ENCODE measurements around the gene WFDC12.
"Not testable (repeated sequence)": the region's sequence is repeated elsewhere in the genome, so short reads cannot be mapped to it uniquely, and the experiment has no call there.

The WFDC12 gene

GRCh38 chr20:45124365-45124764 is at the start of gene WFDC12:
WFDC12 (minus strand) TSS chr20:45124465; CDS start chr20:45124447, 18 bp downstream.
- DNase-seq (ENCODE audit: insufficient read length, low spot score) (no peak), FAIRE-seq (peak; percentile 65)

DNA sequence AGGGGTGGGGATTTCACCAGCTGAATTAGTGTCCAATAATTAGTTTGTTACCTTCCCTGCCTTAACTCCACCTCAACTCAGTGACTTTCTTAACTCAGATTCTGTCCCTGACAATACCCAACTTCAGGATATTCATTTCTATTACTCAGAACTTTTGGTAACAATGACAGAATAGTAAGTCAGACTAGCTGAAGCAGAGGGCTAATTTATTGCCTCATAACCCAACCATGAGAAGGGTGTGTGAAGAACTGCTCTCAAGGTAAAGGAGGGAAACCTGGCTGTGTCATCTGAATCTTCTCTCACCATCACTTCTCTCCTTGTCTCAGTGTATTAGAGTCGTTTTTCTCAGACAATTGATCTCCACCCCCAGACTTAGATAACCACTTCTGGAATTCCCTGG is 49.3 kb upstream of the WFDC12 start:
- peak; percentile 67 for FAIRE-seq

GRCh38 chr20:45164906-45165305 is 40.6 kb upstream of the WFDC12 start:
- no peak for FAIRE-seq
- no peak for DNase-seq (ENCODE audit: insufficient read length, low spot score)

More for the DNA sequence above, 49.3 kb upstream of the WFDC12 start:
- DNase-seq (ENCODE audit: insufficient read length, low spot score): no peak

DNA sequence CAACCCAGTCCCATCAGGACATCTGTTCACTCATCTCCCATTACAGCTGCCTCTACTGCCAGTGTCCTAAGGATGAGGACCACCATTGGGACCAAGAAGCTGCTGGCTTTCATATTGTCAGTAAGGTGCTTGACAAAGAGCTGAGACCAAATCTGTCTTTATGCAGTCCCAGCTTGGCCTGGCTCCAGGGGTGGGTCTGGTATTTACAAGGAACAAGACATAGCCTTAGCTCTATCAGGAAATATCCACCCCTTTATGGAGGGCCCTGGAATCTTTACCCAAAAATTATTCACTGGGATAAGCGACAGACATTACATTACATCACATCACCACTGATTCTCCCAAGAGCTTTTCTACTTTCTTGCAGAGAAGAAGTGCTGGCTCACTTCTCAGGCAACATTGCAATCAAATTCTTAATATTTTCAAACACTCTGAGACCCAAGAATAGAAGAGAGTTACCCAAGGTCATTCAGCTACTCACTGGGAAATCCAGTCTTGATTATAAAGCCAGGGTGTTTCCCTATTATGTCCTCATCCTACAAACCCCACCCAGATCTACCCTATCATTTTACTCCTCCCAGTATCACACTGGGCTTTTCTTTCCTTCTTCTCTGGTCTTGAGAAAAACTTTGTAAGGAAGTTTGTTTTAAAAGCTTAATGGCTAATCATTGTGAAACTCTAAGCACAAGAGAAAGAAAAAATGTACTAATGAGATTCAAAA is 39.0 kb upstream of the WFDC12 start:
- no peak for DNase-seq (ENCODE audit: insufficient read length, low spot score)
- no peak for FAIRE-seq

- DNase-seq (ENCODE audit: insufficient read length, low spot score) (no peak), FAIRE-seq (peak; percentile 91)
These were observed 33.7 kb upstream of the WFDC12 start for GRCh38 chr20:45157962-45158361.

DNA sequence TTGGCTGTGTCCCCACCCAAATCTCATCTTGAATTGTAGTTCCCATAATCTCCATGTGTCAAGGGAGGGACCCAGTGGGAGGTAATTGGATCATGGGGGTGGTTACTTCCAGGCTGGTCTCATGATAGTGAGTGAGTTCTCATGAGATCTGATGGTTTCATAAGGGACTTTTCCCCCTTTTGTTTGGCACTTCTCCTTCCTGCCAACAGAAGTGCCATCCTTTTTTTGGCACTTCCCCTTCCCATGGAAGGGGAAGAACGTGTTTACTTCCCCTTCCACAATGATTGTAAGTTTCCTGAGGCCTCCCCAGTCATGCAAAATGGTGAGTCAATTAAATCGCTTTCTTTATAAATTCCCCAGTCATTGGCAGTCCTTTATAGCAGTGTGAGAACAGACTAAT is 32.4 kb upstream of the WFDC12 start:
- FAIRE-seq: peak; percentile 58

DNA sequence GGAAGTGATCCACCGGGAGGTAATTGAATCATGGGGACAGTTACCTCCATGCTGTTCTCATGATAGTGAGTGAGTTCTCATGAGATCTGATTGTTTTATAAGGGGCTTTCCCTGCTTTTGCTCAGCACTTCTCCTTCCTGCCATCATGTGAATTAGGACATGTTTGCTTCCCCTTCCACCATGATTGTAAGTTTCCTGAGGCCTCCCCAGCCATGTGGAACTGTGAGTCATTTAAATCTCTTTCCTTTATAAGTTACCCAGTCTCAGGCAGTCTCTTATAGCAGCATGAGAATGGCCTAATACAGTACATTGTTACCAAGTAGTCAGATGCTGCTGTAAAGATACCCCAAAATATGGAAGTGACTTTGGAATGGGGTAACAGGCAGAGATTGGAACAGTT is 30.5 kb upstream of the WFDC12 start:
- not testable (repeated sequence) for FAIRE-seq; DNase-seq (ENCODE audit: insufficient read length, low spot score)

More for the DNA sequence above, 32.4 kb upstream of the WFDC12 start:
- no peak for DNase-seq (ENCODE audit: insufficient read length, low spot score)

DNA sequence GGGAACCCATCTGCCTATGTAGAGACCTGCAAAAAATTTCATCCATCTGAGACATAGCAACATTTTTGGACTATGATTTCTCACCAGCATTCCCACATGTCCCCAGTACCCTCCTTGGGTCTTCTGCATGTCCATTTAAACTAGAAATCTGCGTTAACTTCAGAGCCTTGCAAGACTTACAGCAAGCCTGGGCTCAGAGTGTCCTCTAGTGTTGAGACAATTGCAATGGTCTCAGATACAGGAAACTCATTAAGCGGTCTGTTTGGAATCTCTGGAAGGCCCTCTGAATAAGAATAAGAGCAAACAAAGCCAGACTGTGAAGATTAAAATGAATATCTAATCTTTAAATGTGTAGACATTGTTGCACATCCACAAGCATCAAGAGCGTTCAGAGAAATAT is 29.9 kb upstream of the WFDC12 start:
- no peak for FAIRE-seq
- DNase-seq (ENCODE audit: insufficient read length, low spot score): no peak

- FAIRE-seq: peak; percentile 63
- DNase-seq (ENCODE audit: insufficient read length, low spot score): no peak
These were observed 29.5 kb upstream of the WFDC12 start for GRCh38 chr20:45153752-45154151.

GRCh38 chr20:45153147-45153546 is 28.9 kb upstream of the WFDC12 start:
- DNase-seq (ENCODE audit: insufficient read length, low spot score) (no peak), FAIRE-seq (no peak)

GRCh38 chr20:45152405-45152804 is 28.1 kb upstream of the WFDC12 start:
- DNase-seq (ENCODE audit: insufficient read length, low spot score) (no peak), FAIRE-seq (no peak)

- FAIRE-seq (no peak), DNase-seq (ENCODE audit: insufficient read length, low spot score) (no peak)
These were observed 24.8 kb upstream of the WFDC12 start for GRCh38 chr20:45149062-45149461.

- no peak for FAIRE-seq
- no peak for DNase-seq (ENCODE audit: insufficient read length, low spot score)
These were observed 16.6 kb upstream of the WFDC12 start for GRCh38 chr20:45140836-45141235.

DNA sequence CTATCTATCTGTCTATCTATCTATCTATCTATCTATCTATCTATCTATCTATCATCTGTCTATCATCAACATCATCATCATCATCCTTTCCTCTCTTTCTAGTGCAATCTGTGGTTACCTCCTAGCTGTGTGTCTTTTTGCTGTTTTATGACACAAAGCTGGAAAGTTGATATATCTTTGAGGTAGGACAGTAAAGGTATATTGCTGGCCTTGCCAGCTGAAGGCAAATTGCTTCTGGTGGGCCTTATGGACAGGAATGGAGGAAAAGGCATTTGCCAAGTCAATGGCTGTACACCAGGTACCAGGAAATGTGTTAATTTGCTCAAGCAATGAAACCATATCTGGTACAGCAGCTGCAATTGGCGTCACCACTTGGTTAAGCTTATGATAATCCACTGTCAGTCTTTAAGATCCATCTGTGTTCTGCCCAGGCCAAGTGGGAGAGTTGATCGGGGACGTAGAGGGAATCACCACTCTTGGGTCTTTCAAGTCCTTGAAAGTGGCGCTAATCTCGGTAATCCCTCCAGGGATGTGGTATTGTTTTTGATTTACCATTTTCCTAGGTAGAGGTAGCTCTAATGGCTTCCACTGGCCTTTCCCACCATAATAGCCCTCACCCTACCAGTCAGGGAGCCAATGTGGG is 15.6 kb upstream of the WFDC12 start:
- FAIRE-seq; DNase-seq (ENCODE audit: insufficient read length, low spot score): not testable (repeated sequence)

DNA sequence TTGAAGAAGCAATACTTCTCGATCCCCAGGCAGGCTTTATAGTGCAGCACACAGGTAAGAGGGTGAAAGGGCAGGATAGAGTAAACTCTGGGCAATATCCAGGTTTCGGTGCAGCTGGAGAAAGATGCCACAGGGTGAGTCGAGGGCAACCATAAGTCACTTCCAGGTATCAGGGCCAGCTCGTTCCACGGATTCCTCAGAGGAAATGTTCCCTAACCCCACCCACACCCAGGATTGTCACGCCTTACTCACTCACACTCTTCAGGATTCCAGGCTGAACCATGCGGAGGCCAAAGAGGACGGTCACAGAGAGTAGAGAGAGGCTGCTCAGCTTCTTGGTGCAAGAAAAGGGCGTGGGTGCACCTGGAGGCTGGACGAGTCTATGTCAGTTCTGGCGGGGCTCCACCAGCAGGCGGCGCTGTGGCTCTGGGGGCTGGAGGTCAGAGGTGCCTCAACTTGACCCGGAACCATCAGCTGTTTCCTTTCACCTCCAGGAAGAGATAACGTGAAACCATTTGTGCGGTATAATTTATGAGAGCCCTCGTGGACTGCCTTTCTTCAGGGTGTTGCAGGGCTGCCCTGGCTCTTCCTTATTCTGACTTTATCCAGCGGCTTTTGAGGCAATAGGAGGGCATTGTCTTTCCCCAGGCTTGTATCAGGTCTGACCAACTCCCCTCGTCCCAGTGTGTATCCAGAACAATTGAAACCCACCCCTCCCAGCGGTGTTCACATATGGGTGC is 14.5 kb upstream of the WFDC12 start:
- FAIRE-seq (peak; percentile 69), DNase-seq (ENCODE audit: insufficient read length, low spot score) (peak; percentile 54)

GRCh38 chr20:45136911-45137310 is 12.6 kb upstream of the WFDC12 start:
- DNase-seq (ENCODE audit: insufficient read length, low spot score) (no peak), FAIRE-seq (no peak)

GRCh38 chr20:45128099-45128498 is 3.8 kb upstream of the WFDC12 start:
- FAIRE-seq (peak; percentile 88), DNase-seq (ENCODE audit: insufficient read length, low spot score) (no peak)

- DNase-seq (ENCODE audit: insufficient read length, low spot score) (no peak), FAIRE-seq (peak; percentile 49)
These were observed 2.9 kb downstream of the WFDC12 start for GRCh38 chr20:45121388-45121787.

DNA sequence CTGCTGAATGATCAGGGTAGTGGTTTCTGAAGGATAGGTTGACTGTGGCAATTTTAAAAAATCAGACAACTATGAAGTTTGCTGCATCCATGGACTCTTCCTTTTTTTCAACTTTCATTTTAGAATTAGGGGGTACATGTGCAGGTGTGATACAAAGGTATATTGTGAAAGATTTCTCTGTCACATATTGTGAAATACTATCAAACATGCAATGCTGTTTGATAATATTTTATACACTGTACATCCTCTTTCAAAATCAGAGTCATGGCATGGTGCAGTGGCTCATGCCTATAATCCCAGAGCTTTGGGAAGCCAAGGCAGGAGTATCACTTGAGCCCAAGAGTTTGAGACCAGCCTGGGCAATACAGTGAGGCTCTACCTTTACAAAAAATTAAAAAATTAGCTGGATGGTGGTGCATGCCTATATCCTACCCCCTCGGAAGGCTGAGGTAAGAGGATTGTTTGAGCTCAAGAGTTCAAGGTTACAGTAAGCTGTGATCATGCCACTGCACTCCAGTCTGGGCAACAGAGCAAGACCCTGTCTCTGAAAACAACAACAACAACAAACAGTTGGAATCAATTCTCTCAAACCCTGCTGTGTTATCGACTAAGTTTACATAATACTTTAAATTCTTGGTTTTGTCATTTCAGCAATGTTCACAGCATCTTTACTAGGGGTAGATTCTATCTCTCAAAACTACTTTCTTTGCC is 4.6 kb downstream of the WFDC12 start:
- DNase-seq (ENCODE audit: insufficient read length, low spot score) (no peak), FAIRE-seq (no peak)

- FAIRE-seq (no peak), DNase-seq (ENCODE audit: insufficient read length, low spot score) (no peak)
These were observed 6.2 kb downstream of the WFDC12 start for GRCh38 chr20:45118028-45118427.

DNA sequence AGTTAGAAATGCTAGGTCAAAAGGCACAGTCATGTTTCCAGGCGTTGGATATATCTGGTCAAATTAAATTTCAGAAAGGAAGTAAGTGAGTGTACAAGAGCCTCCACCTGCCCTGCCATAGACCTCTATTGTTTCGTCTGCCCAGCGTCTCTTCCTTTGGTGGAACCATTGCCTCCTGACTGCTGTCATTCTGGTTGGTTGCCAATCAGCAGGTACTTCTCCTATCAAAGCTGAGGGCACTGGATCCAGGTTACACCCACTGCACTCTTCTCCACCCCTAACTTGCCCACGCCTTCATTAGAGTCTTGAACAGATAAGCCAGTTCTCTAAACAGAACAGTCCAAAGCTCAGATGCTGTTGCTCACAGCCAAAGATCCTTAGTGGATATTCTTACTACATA is 6.7 kb downstream of the WFDC12 start:
- FAIRE-seq (peak; percentile 23), DNase-seq (ENCODE audit: insufficient read length, low spot score) (no peak)
